PC-9 (cell line): ENCODE data around the gene SPIB.
A peak's percentile ranks its signal among the peaks of the same experiment; 100 is the strongest.

Experiments
- CTCF ChIP-seq: fragments of 200-600 bp; sonication (generic); conservative IDR thresholded peaks from 2 replicates; pipeline ENCODE4 v1.6.1; 2017; ENCODE audit warnings: mixed run types, antibody characterized with exemption, mild to moderate bottlenecking, moderate library complexity
- EZH2 ChIP-seq: fragments of 200-600 bp; sonication (generic); IDR thresholded peaks from 2 replicates; pipeline ENCODE4 v1.8.0; 2017; ENCODE audit warnings: antibody characterized with exemption, low read depth

DNA sequence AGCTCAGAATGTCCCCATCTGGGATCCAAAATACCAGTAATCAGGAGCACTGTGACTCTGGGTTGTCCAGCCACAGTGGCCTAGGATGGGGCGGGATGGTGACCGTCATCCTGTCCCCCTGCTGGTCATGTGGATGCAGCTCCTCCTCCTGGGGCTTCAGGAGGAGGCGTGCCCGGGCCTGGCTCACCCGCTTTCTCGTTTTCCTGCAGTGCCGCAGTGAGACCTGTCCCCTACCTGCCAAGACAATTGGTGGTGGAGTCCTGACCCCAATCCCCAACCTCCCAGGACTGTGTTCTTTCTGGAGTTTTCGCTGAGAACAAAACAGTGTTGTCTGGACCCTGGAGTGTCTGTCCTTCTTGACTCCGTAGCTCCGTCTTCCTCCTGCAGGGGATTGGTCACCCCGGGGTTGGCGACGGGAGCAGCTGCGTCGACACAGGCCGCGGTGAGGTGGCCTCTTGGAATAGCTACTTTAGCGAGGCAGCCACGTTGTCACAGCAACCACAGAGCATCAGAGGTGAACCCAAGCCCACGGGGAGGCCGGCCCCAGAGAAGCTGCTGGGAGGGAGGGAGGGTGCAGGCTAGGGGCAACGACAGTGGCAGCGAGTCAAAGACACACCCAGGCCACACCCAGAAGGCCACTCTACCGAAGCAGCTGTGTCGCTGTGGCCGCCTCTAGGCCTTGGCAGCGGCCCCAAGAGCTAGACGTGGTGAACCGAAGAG lies 47.4 kb downstream of the SPIB start:
- TF ChIP-seq CTCF (peak; percentile 35; the same call in 1 of the 2 replicates), EZH2 (no peak)
